Right lobe of liver (tissue), 4 donors: ENCODE results near the gene CDC42EP4.

Experiments
- POLR2A ChIP-seq: fragments of 450-650 bp; IDR thresholded peaks from one replicate; pipeline ENCODE4 v1.6.1; 2017; ENCODE audit warnings: antibody characterized with exemption, mild to moderate bottlenecking
- TF ChIP-seq, protein P1 (sequence below), 4 donors: fragments of 200-600 bp in 3 of 4; fragments of 450-650 bp in 1 of 4; IDR thresholded peaks; one replicate each; pipeline versions ENCODE4 v1.5.1 to v1.8.0; 2016 to 2022; ENCODE audit warnings: antibody characterized with exemption in 4 of 4, mild to moderate bottlenecking in 2 of 4
- donor health status: DM: no; HTN: no; CAD: no.
- donor health status: DM: no; HTN: no; CAD: no.
- donor health status: DM: no; HTN: yes; CAD: no.

GRCh38 chr17:73331060-73331459 lies 19.3 kb upstream of the CDC42EP4 start:
- TF ChIP-seq, protein P1, sequence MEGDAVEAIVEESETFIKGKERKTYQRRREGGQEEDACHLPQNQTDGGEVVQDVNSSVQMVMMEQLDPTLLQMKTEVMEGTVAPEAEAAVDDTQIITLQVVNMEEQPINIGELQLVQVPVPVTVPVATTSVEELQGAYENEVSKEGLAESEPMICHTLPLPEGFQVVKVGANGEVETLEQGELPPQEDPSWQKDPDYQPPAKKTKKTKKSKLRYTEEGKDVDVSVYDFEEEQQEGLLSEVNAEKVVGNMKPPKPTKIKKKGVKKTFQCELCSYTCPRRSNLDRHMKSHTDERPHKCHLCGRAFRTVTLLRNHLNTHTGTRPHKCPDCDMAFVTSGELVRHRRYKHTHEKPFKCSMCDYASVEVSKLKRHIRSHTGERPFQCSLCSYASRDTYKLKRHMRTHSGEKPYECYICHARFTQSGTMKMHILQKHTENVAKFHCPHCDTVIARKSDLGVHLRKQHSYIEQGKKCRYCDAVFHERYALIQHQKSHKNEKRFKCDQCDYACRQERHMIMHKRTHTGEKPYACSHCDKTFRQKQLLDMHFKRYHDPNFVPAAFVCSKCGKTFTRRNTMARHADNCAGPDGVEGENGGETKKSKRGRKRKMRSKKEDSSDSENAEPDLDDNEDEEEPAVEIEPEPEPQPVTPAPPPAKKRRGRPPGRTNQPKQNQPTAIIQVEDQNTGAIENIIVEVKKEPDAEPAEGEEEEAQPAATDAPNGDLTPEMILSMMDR (IDR thresholded peaks at IDR 0.05), result no peak
- TF ChIP-seq POLR2A, result no peak
